IMR-90 (cell line): ENCODE data around the gene PRPF40A. TPM values are rescaled to one million over a fixed set of nuclear protein-coding genes. Genes with fewer than 3 reads are reported as not detected.

Source experiments
- ATAC-seq: fragments of 200-7000 bp; cut with Tn5 transposase; 2 replicates; pipeline ENCODE4 v1.9.1; 2020; ENCODE audit warnings: low read depth, mild to moderate bottlenecking, moderate library complexity
- BruUV-seq: library from RNA; stranded (reverse); fragments of 400-500 nt; replicated peaks from 2 replicates; lab custom pipeline; 2021; lab: Mats Ljungman, UMichigan
- CTCF ChIA-PET: fragments of 300-600 bp; formaldehyde crosslinking; extraction: SDS; loops from one replicate; lab custom pipeline; 2021; ENCODE audit warnings: antibody characterized with exemption; lab: Yijun Ruan, JAX
- POLR2A ChIA-PET: fragments of 300-600 bp; sonication (Branson Sonifier 250); formaldehyde crosslinking; loops from one replicate; lab custom pipeline; 2022; ENCODE audit warnings: antibody characterized with exemption; ENCODE audit not compliant: unreplicated experiment; lab: Charles Lee
- DNase-seq: peaks from one replicate; pipeline ENCODE4 v3.0.0; 2013
- H2AFZ ChIP-seq: replicated peaks from 2 replicates; pipeline ENCODE3; 2013; ENCODE audit warnings: low read length, mild to moderate bottlenecking; ENCODE audit not compliant: poor library complexity
- H2AK5ac ChIP-seq: 2 replicates; pipeline ENCODE4 v1.6.1; 2013; ENCODE audit warnings: low read depth, low read length, inconsistent platforms
- H2AK9ac ChIP-seq: replicated peaks from 2 replicates; pipeline ENCODE3; 2013; ENCODE audit warnings: mild to moderate bottlenecking, low read depth, low read length, moderate library complexity; ENCODE audit not compliant: poor library complexity
- H2BK120ac ChIP-seq: 2 replicates; pipeline ENCODE4 v1.6.1; 2013; ENCODE audit warnings: low read depth, low read length, inconsistent platforms
- H2BK15ac ChIP-seq: 3 replicates; pipeline ENCODE4 v1.6.1; 2013; ENCODE audit warnings: low read depth, low read length, inconsistent platforms
- H2BK20ac ChIP-seq: 2 replicates; pipeline ENCODE4 v1.6.1; 2013; ENCODE audit warnings: low read depth, mild to moderate bottlenecking, inconsistent platforms, low read length, moderate library complexity
- H2BK5ac ChIP-seq: 2 replicates; pipeline ENCODE4 v1.6.1; 2013; ENCODE audit warnings: mild to moderate bottlenecking, low read depth, low read length, inconsistent platforms; ENCODE audit not compliant: poor library complexity, severe bottlenecking
- H3K14ac ChIP-seq: replicated peaks from 2 replicates; pipeline ENCODE4 v1.6.1; 2013; ENCODE audit warnings: low read depth, low read length, inconsistent platforms
- H3K18ac ChIP-seq: 2 replicates; pipeline ENCODE4 v1.6.1; 2013; ENCODE audit warnings: low read depth, low read length, control low read depth
- H3K23ac ChIP-seq: 2 replicates; pipeline ENCODE4 v1.6.1; 2013; ENCODE audit warnings: low read depth, low read length, inconsistent platforms
- H3K27ac ChIP-seq: 2 replicates; pipeline ENCODE4 v1.5.1; 2013; ENCODE audit warnings: mild to moderate bottlenecking, control low read depth, low read length; ENCODE audit not compliant: insufficient read depth
- H3K27me3 ChIP-seq: 2 replicates; pipeline ENCODE4 v1.6.1; 2013; ENCODE audit warnings: low read length; ENCODE audit not compliant: control insufficient read depth, insufficient read depth
- H3K36me3 ChIP-seq: 2 replicates; pipeline ENCODE4 v1.6.1; 2013; ENCODE audit warnings: low read length, mixed read lengths; ENCODE audit not compliant: control insufficient read depth, insufficient read depth
- H3K4ac ChIP-seq: 2 replicates; pipeline ENCODE4 v1.6.1; 2013; ENCODE audit warnings: low read depth, low read length, inconsistent platforms
- H3K4me1 ChIP-seq: 2 replicates; pipeline ENCODE4 v1.6.1; 2013; ENCODE audit warnings: low read length, mixed read lengths; ENCODE audit not compliant: control insufficient read depth, insufficient read depth
- H3K4me2 ChIP-seq: 2 replicates; pipeline ENCODE4 v1.6.1; 2013; ENCODE audit warnings: low read depth, mild to moderate bottlenecking, control low read depth, low read length, moderate library complexity
- H3K4me3 ChIP-seq: 2 replicates; pipeline ENCODE4 v1.5.1; 2013; ENCODE audit warnings: low read depth, mild to moderate bottlenecking, control low read depth, low read length, moderate library complexity; ENCODE audit not compliant: insufficient read depth
- H3K56ac ChIP-seq: 2 replicates; pipeline ENCODE4 v1.6.1; 2013; ENCODE audit warnings: low read length, inconsistent platforms; ENCODE audit not compliant: insufficient read depth; ENCODE audit errors: extremely low read depth
- H3K79me1 ChIP-seq, 2 experiments: 2 replicates each; pipeline ENCODE4 v1.6.1; 2013; ENCODE audit warnings: low read length in 2 of 2, inconsistent platforms in 1 of 2, low read depth in 1 of 2
- H3K9ac ChIP-seq: 2 replicates; pipeline ENCODE4 v1.6.1; 2013; ENCODE audit warnings: low read depth, low read length, control low read depth
- H3K9me1 ChIP-seq: 2 replicates; pipeline ENCODE4 v1.6.1; 2013; ENCODE audit warnings: low read length, inconsistent platforms; ENCODE audit not compliant: insufficient read depth
- H3K9me3 ChIP-seq: 2 replicates; pipeline ENCODE4 v1.6.1; 2013; ENCODE audit warnings: low read length; ENCODE audit not compliant: control insufficient read depth, insufficient read depth
- H4K20me1 ChIP-seq: 2 replicates; pipeline ENCODE4 v1.6.1; 2013; ENCODE audit warnings: low read length, inconsistent platforms; ENCODE audit not compliant: insufficient read depth
- H4K5ac ChIP-seq: 2 replicates; pipeline ENCODE4 v1.6.1; 2013; ENCODE audit warnings: mild to moderate bottlenecking, low read depth, low read length, control low read depth
- H4K8ac ChIP-seq, 2 experiments: 2 replicates each; pipeline ENCODE4 v1.6.1; 2013; ENCODE audit warnings: low read depth in 2 of 2, low read length in 2 of 2, control low read depth in 1 of 2, inconsistent platforms in 1 of 2
- H4K91ac ChIP-seq: 2 replicates; pipeline ENCODE4 v1.6.1; 2013; ENCODE audit warnings: low read depth, low read length, inconsistent platforms; ENCODE audit not compliant: insufficient read depth
- BHLHE40 ChIP-seq: fragments of 150-350 bp; IDR thresholded peaks from 2 replicates; pipeline ENCODE4 v1.6.1; 2016; ENCODE audit warnings: mild to moderate bottlenecking, low read depth, low read length
- CEBPB ChIP-seq: IDR thresholded peaks from 2 replicates; pipeline ENCODE4 v1.6.1; 2012; ENCODE audit warnings: low read depth, low read length, improper control_type of control experiment
- CHD1 ChIP-seq: IDR thresholded peaks from 2 replicates; pipeline ENCODE4 v1.6.1; 2012; ENCODE audit warnings: low read depth, low read length, improper control_type of control experiment
- CTCF ChIP-seq: conservative IDR thresholded peaks from 2 replicates; pipeline ENCODE4 v1.5.1; 2012; ENCODE audit warnings: mild to moderate bottlenecking, low read depth, low read length, improper control_type of control experiment
- FOS ChIP-seq: fragments of 150-350 bp; IDR thresholded peaks from 2 replicates; pipeline ENCODE4 v1.6.1; 2016; ENCODE audit warnings: low read depth, low read length
- MAFK ChIP-seq: IDR thresholded peaks from 2 replicates; pipeline ENCODE4 v1.6.1; 2012; ENCODE audit warnings: low read depth, low read length, improper control_type of control experiment
- MAZ ChIP-seq: IDR thresholded peaks from 2 replicates; pipeline ENCODE4 v1.6.1; 2012; ENCODE audit warnings: low read depth, mild to moderate bottlenecking, low read length, improper control_type of control experiment, moderate library complexity, borderline replicate concordance
- MXI1 ChIP-seq: IDR thresholded peaks from 2 replicates; pipeline ENCODE4 v1.6.1; 2012; ENCODE audit warnings: low read depth, mild to moderate bottlenecking, low read length, moderate library complexity, borderline replicate concordance
- POLR2A ChIP-seq: IDR thresholded peaks from 2 replicates; pipeline ENCODE4 v1.6.1; 2012; ENCODE audit warnings: mild to moderate bottlenecking, low read depth, low read length
- RCOR1 ChIP-seq: IDR thresholded peaks from 2 replicates; pipeline ENCODE4 v1.6.1; 2012; ENCODE audit warnings: mild to moderate bottlenecking, low read length, improper control_type of control experiment; ENCODE audit not compliant: insufficient replicate concordance
- RFX5 ChIP-seq: IDR thresholded peaks from 2 replicates; pipeline ENCODE4 v1.8.0; 2012; ENCODE audit warnings: low read depth, mild to moderate bottlenecking, low read length, moderate library complexity
- SMC3 ChIP-seq: fragments of 150-350 bp; IDR thresholded peaks from 2 replicates; pipeline ENCODE4 v1.6.1; 2016; ENCODE audit warnings: low read depth, mild to moderate bottlenecking, antibody characterized with exemption, low read length, moderate library complexity
- USF2 ChIP-seq: fragments of 150-350 bp; IDR thresholded peaks from 2 replicates; pipeline ENCODE4 v1.6.1; 2017; ENCODE audit warnings: mild to moderate bottlenecking, antibody characterized with exemption, low read length, low read depth
- WGBS, 2 experiments: methylation state at CpG; one replicate each; pipeline versions ENCODE4 v1.1.5 to v1.1.7; 2013; ENCODE audit warnings: missing lambda C conversion rate in 2 of 2; ENCODE audit not compliant: insufficient read length in 1 of 2; ENCODE audit errors: extremely low coverage in 2 of 2; 5-methylcytosine and 5-hydroxymethylcytosine counted together
- dilution Hi-C: fragments of 300-500 bp; cut with HindIII; formaldehyde crosslinking; loops from one replicate; pipeline ENCODE4 v1.14.3; 2018; ENCODE audit warnings: low sequenced_read_pairs; ENCODE audit not compliant: unreplicated experiment
- in situ Hi-C: fragments of 300-500 bp; cut with MboI; formaldehyde crosslinking; loops from 3 replicates; pipeline ENCODE4 v1.14.3; 2019; ENCODE audit warnings: low sequenced_read_pairs, inconsistent platforms, mixed read lengths
- intact Hi-C: fragments of 100-400 bp; cut with micrococcal nuclease; formaldehyde crosslinking; loops from 2 replicates; pipeline ENCODE4 v1.10.0; 2022
- polyA plus RNA-seq, 3 experiments: library from polyadenylated mRNA; depleted of rRNA; stranded (reverse); fragments of >200 nt; gene quantifications; 2 replicates each; pipeline ENCODE4 v1.2.3, GENCODE V29; 2012; ENCODE audit warnings: low replicate concordance in 1 of 3
- total RNA-seq: library from RNA; depleted of rRNA; stranded (reverse); fragments of >200 nt; gene quantifications from 2 replicates; pipeline ENCODE4 v1.2.3, GENCODE V29; 2012

PRPF40A gene
- total and polyA plus RNA-seq, 2 of the 4 experiments (the other 2 are of a cell fraction), result 49.1 to 150 TPM

GRCh38 chr2:152607793-152608300 lies 109.4 kb downstream of the PRPF40A start:
- Histone ChIP-seq H2BK15ac (no peak overlapping the region), H3K56ac (no peak overlapping the region), H3K27ac (no peak overlapping the region), H3K9me1 (peaks cover 3% of the 10 kb centered on the region; the same call in 1 of the 2 replicates), H3K4ac (no peak overlapping the region), H3K4me2 (no peak overlapping the region), H2BK5ac (no peak overlapping the region), H4K5ac (no peak overlapping the region), H2AK9ac (no peak overlapping the region), H2AK5ac (no peak overlapping the region), H4K91ac (no peak overlapping the region), H3K14ac (no peak overlapping the region), H3K4me3 (no peak overlapping the region), H3K79me1 (no peaks in the 10 kb centered on the region), H3K9me3 (no peaks in the 10 kb centered on the region), H3K36me3 (no peaks in the 10 kb centered on the region), H3K9ac (no peak overlapping the region), H2BK120ac (no peak overlapping the region), H3K18ac (no peak overlapping the region), H2BK20ac (no peak overlapping the region), H3K4me1 (peaks cover 5% of the 10 kb centered on the region; the same call in 1 of the 2 replicates), H4K20me1 (no peaks in the 10 kb centered on the region), H4K8ac (no peak overlapping the region), H2AFZ (no peak overlapping the region), H3K23ac (no peak overlapping the region), H3K27me3 (no peaks in the 10 kb centered on the region)
- TF ChIP-seq RCOR1 (no peak), SMC3 (no peak), CEBPB (no peak), POLR2A (no peak), CTCF (no peak), RFX5 (no peak), USF2 (no peak), MAFK (no peak), CHD1 (no peak), FOS (no peak), MXI1 (no peak), MAZ (no peak), BHLHE40 (no peak)
- in situ Hi-C loops (no loop called here), dilution Hi-C loops (no loop called here), intact Hi-C loops (no loop called here)
- CTCF ChIA-PET, result interaction anchor here (0.6 kb wide), 1 partner anchor 116 kb away, joined by 5 read pairs; no protein-coding TSS in a partner anchor
- POLR2A ChIA-PET, result interaction anchor here (0.7 kb wide), 1 partner anchor 83 kb away, joined by 21 read pairs; no protein-coding TSS in a partner anchor
- ATAC-seq, result no peak
- BruUV-seq, result no TSS peak
- DNase-seq, result no peak
- WGBS, 2 experiments, result 100% methylated on average over 2 of the region's 7 CpGs; no CpG with 5 or more reads in 1 of the 2 experiments
